ENCODE data around the gene TMEM47. TPM values are rescaled to one million over a fixed set of nuclear protein-coding genes. Genes with fewer than 3 reads are reported as not detected.

The TMEM47 gene
- total RNA-seq (2022; extraction: Qiagen RNA extraction): 0.79 to 1.4 TPM (median 1.2 TPM) in 5 replicates

GRCh38 chrX:34656842-34657725 lies at the start of gene TMEM47:
Gene TMEM47 (minus strand): TSS chrX:34657285. CDS start chrX:34657029, 256 bp downstream.

